NCI-H2196 treated with DMSO at 0.1 percent for 48 hours (cell line): ENCODE results near the gene CLRN1.

Experiments
- DNase-seq: peaks from one replicate; lab custom pipeline; 2025; ENCODE audit not compliant: unreplicated experiment; lab: John Stamatoyannopoulos, UW

Gene CLRN1

DNA sequence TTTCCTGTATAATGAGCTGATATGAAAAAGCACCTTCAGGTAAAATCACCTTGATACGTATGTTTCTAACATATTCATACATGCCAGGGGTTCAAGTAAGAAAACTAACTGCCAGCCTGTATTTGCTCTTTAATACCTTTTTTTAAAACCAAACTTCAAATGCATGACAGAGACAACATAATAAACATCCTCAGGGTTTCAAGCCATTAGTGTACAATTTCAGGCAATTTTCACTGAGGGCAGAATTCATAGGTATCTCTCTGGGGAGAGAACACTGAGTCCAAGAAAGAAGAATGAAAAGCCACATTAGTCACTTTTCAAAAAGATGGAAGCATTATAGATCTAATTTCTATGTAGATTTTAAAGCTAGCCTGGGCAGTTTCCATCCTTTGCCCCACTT, 94.2 kb downstream of the CLRN1 start:
- DNase-seq: no peak

DNA sequence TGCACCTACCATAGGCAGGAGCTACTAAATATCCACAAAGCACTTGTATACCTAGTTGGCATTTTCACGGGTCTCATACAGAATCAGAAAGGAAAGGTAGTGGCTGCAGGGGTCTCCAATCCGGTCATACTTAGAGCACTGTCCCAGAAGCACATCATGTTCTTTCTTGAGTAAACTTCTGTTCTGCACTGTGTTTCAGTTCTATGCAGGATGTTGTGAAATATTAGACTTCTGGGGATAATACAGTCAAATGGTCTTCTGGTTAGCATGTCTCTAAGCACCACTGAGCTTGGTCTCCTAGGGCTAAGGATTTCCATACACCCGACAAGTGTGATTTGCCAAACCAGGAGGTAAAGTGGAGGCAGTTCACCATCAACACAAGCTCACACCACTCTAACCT, 95.2 kb downstream of the CLRN1 start:
- DNase-seq: no peak

DNA sequence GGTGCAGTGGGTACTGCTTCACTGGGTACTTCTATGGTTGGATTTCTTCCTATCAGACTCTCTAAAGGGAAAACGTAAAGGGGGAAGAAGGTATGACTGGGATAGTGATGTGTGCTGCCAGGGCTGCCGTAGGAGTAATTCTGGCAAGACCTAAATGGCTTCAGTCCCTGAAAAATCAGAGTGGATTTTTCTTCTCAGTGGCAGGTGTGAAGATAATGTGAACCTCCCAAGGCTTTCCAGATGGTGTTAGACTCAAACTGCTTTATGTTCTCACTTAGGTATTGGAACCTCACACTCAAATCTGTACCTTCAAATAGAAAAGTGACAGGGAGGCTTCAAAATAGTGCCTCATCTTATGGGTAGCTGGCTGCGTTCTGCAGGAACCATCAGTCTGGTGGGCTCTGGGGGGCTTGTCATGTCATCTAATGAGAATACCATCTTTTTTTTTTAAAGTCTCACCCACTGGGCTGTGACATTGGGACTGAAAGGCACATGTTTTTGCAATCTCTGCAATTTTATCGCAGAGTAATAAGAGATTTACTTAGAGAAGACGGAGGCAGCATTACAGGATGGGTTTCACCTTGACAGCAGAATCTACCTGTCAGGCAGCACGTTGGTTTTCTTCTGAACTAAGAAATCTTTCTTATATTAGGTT, 95.8 kb downstream of the CLRN1 start:
- no peak for DNase-seq
